Measurements from ENCODE around the gene ASMTL.

The ASMTL gene

GRCh38 chrX:1403228-1403627 lies 49.5 kb downstream of the ASMTL start:
- DNase-seq (ENCODE audit: low read depth), result no peak

GRCh38 chrX:1401611-1402430 lies 50.9 kb downstream of the ASMTL start:
- no peak for DNase-seq (ENCODE audit: low read depth)

GRCh38 chrX:1400742-1401471 lies 51.8 kb downstream of the ASMTL start:
- DNase-seq (ENCODE audit: low read depth), result no peak

- DNase-seq (ENCODE audit: low read depth), result no peak
Observed at GRCh38 chrX:1400049-1400448, 52.7 kb downstream of the ASMTL start.

GRCh38 chrX:1398431-1399340 lies 54.0 kb downstream of the ASMTL start:
- no peak for DNase-seq (ENCODE audit: low read depth)

GRCh38 chrX:1397441-1398270 lies 55.1 kb downstream of the ASMTL start:
- no peak for DNase-seq (ENCODE audit: low read depth)

GRCh38 chrX:1397001-1397400 lies 55.7 kb downstream of the ASMTL start:
- no peak for DNase-seq (ENCODE audit: low read depth)

- no peak for DNase-seq (ENCODE audit: low read depth)
Observed at GRCh38 chrX:1395646-1396216, 57.0 kb downstream of the ASMTL start.

GRCh38 chrX:1394731-1395501 lies 57.8 kb downstream of the ASMTL start:
- no peak for DNase-seq (ENCODE audit: low read depth)

GRCh38 chrX:1393871-1394615 lies 58.7 kb downstream of the ASMTL start:
- no peak for DNase-seq (ENCODE audit: low read depth)

- DNase-seq (ENCODE audit: low read depth), result no peak
Observed at GRCh38 chrX:1392376-1393068, 60.2 kb downstream of the ASMTL start.

GRCh38 chrX:1391707-1392375 lies 60.9 kb downstream of the ASMTL start, which contains the start of gene SLC25A6:
Gene SLC25A6 (minus strand): TSS chrX:1392113. CDS start chrX:1392009, 104 bp downstream.
- peak; percentile 99 for DNase-seq (ENCODE audit: low read depth)

- DNase-seq (ENCODE audit: low read depth), result no peak
Observed at GRCh38 chrX:1391370-1391706, 61.4 kb downstream of the ASMTL start.

GRCh38 chrX:1390621-1391369 lies 61.9 kb downstream of the ASMTL start:
- DNase-seq (ENCODE audit: low read depth), result no peak

- DNase-seq (ENCODE audit: low read depth), result no peak
Observed at GRCh38 chrX:1389993-1390285, 62.8 kb downstream of the ASMTL start.

GRCh38 chrX:1389181-1389992 lies 63.3 kb downstream of the ASMTL start:
- no peak for DNase-seq (ENCODE audit: low read depth)

GRCh38 chrX:1388651-1389050 lies 64.1 kb downstream of the ASMTL start:
- no peak for DNase-seq (ENCODE audit: low read depth)

Data from activated T-cell treated with anti-CD3 and anti-CD28 coated beads for 1 hour (primary cell).